Measurements from ENCODE around the gene RAB4A. TPM values are rescaled to one million over a fixed set of nuclear protein-coding genes. Genes with fewer than 3 reads are reported as not detected.

The RAB4A gene
- total and polyA plus RNA-seq, 9 of the 15 experiments (the other 6 are each of a cell fraction or from before 2014, with no cell fraction given) = 8.3 to 61.0 (median 26.7) TPM

DNA sequence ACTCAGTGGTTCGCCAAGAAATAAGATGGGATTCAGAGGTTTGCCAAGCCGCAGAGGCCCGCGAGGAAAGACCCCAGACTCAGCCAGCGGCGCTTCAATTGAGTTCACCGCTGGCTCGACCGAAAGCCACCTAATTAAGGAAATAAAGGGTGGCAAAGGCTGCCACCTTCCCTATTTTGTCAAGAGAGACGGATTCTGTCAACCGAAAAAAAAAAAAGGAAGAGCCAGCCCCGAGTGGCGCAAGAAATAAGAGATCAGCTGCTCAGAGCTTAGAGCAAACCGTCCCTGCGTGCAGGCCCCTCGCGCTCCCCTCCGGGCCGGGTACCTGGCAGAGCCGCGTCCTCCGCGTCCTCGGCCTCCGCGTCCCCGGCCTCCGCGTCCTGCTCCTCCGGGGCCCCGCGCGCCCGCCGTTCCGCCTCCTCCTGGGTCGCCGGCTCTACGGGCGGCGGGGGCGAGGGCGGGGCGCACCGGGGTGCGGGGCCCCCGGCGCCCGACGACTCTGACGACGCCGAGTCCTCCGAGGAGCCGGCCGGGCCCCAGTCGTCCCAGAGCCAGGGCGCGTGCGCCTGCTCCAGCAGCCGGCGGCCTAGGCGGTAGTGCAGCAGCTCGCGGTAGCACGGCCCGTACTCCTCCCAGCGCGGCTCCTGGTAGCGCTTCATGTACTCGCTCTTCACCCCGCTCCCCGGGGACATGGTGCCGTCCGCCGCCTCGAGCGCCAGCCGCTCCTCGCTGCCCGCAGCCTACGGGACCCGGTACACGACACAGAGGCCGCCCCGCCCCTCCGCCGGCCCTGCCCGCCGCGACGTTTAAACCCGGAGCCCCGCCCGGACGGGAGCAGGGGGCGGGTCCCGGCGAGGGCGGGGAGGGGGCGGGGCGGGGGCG is 71.1 kb downstream of the RAB4A start (continued):
- no peak for TF ChIP-seq TRIM28 (IDR thresholded peaks at IDR 0.05)
- no peak for TF ChIP-seq ASH1L (IDR thresholded peaks at IDR 0.05; ENCODE audit: borderline replicate concordance, low read depth, partially characterized antibody)
- TF ChIP-seq GATAD2A (IDR thresholded peaks at IDR 0.05) = no peak
- TF ChIP-seq POLR2G (IDR thresholded peaks at IDR 0.05; ENCODE audit: low read depth, low read length) = peak; percentile 82; the same call in 1 of the 2 replicates
- TF ChIP-seq ZNF143 (CRISPR knock-in tag; IDR thresholded peaks at IDR 0.05) = peak; percentile 42; the same call in 1 of the 2 replicates
- TF ChIP-seq, protein P1, sequence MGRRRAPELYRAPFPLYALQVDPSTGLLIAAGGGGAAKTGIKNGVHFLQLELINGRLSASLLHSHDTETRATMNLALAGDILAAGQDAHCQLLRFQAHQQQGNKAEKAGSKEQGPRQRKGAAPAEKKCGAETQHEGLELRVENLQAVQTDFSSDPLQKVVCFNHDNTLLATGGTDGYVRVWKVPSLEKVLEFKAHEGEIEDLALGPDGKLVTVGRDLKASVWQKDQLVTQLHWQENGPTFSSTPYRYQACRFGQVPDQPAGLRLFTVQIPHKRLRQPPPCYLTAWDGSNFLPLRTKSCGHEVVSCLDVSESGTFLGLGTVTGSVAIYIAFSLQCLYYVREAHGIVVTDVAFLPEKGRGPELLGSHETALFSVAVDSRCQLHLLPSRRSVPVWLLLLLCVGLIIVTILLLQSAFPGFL (CRISPR knock-in tag; IDR thresholded peaks at IDR 0.05) = no peak
- TF ChIP-seq ZNF217 (CRISPR knock-in tag; IDR thresholded peaks at IDR 0.05) = no peak
- no peak for TF ChIP-seq ZNF436 (CRISPR knock-in tag; IDR thresholded peaks at IDR 0.05)
- no peak for TF ChIP-seq MTA2 (IDR thresholded peaks at IDR 0.05; ENCODE audit: low read depth)
- no peak for TF ChIP-seq C11orf30 (IDR thresholded peaks at IDR 0.05; ENCODE audit: low read depth)
- 0 out of 2 replicates have a peak, but pooled peaks have one; percentile 34 for TF ChIP-seq ERF (CRISPR knock-in tag; IDR thresholded peaks at IDR 0.05)
- TF ChIP-seq RNF2 (IDR thresholded peaks at IDR 0.05) = no peak
- TF ChIP-seq ZBTB17 (CRISPR knock-in tag; IDR thresholded peaks at IDR 0.05) = no peak
- TF ChIP-seq BCL6 (CRISPR knock-in tag; IDR thresholded peaks at IDR 0.05) = no peak
- TF ChIP-seq DPF2 (IDR thresholded peaks at IDR 0.05) = no peak
- peak; percentile 58; the same call in 1 of the 2 replicates for TF ChIP-seq GABPB1 (CRISPR knock-in tag; IDR thresholded peaks at IDR 0.05)
- TF ChIP-seq, protein P2, sequence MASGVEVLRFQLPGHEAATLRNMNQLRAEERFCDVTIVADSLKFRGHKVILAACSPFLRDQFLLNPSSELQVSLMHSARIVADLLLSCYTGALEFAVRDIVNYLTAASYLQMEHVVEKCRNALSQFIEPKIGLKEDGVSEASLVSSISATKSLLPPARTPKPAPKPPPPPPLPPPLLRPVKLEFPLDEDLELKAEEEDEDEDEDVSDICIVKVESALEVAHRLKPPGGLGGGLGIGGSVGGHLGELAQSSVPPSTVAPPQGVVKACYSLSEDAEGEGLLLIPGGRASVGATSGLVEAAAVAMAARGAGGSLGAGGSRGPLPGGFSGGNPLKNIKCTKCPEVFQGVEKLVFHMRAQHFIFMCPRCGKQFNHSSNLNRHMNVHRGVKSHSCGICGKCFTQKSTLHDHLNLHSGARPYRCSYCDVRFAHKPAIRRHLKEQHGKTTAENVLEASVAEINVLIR (CRISPR knock-in tag; IDR thresholded peaks at IDR 0.05) = no peak
- TF ChIP-seq, protein P3, sequence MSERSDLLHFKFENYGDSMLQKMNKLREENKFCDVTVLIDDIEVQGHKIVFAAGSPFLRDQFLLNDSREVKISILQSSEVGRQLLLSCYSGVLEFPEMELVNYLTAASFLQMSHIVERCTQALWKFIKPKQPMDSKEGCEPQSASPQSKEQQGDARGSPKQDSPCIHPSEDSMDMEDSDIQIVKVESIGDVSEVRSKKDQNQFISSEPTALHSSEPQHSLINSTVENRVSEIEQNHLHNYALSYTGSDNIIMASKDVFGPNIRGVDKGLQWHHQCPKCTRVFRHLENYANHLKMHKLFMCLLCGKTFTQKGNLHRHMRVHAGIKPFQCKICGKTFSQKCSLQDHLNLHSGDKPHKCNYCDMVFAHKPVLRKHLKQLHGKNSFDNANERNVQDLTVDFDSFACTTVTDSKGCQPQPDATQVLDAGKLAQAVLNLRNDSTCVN (CRISPR knock-in tag; IDR thresholded peaks at IDR 0.05) = no peak
- no peak for TF ChIP-seq RBFOX2 (IDR thresholded peaks at IDR 0.05; ENCODE audit: low read depth, low read length)
- TF ChIP-seq, protein P4, sequence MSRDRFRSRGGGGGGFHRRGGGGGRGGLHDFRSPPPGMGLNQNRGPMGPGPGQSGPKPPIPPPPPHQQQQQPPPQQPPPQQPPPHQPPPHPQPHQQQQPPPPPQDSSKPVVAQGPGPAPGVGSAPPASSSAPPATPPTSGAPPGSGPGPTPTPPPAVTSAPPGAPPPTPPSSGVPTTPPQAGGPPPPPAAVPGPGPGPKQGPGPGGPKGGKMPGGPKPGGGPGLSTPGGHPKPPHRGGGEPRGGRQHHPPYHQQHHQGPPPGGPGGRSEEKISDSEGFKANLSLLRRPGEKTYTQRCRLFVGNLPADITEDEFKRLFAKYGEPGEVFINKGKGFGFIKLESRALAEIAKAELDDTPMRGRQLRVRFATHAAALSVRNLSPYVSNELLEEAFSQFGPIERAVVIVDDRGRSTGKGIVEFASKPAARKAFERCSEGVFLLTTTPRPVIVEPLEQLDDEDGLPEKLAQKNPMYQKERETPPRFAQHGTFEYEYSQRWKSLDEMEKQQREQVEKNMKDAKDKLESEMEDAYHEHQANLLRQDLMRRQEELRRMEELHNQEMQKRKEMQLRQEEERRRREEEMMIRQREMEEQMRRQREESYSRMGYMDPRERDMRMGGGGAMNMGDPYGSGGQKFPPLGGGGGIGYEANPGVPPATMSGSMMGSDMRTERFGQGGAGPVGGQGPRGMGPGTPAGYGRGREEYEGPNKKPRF (IDR thresholded peaks at IDR 0.05; ENCODE audit: low read depth, low read length) = no peak
- TF ChIP-seq BDP1 (IDR thresholded peaks at IDR 0.05; ENCODE audit: insufficient read depth, insufficient read length) = no peak
- no peak for TF ChIP-seq TGIF2 (CRISPR knock-in tag; IDR thresholded peaks at IDR 0.05)
- TF ChIP-seq ZNF184 (CRISPR knock-in tag; IDR thresholded peaks at IDR 0.05) = no peak
- TF ChIP-seq, protein P5, sequence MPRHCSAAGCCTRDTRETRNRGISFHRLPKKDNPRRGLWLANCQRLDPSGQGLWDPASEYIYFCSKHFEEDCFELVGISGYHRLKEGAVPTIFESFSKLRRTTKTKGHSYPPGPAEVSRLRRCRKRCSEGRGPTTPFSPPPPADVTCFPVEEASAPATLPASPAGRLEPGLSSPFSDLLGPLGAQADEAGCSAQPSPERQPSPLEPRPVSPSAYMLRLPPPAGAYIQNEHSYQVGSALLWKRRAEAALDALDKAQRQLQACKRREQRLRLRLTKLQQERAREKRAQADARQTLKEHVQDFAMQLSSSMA (CRISPR knock-in tag; IDR thresholded peaks at IDR 0.05) = no peak
